NB4 (cell line): ENCODE data around the gene CDK5.

Source experiments
- MYC ChIP-seq: IDR thresholded peaks from 2 replicates; pipeline ENCODE4 v1.6.1; 2011; ENCODE audit warnings: low read depth, low read length
- POLR2A ChIP-seq: IDR thresholded peaks from 2 replicates; pipeline ENCODE4 v1.6.1; 2011; ENCODE audit warnings: mild to moderate bottlenecking; ENCODE audit not compliant: insufficient read length; ENCODE audit errors: extremely low read depth
- TF ChIP-seq, protein P1 (sequence below): IDR thresholded peaks from one replicate; pipeline ENCODE4 v1.5.1; 2012; ENCODE audit warnings: low read depth, low read length
- TF ChIP-seq, protein P2 (sequence below): IDR thresholded peaks from 2 replicates; pipeline ENCODE4 v1.6.1; 2011; ENCODE audit warnings: low read depth, low read length

GRCh38 chr7:151065516-151065915, 7.8 kb upstream of the CDK5 start:
- TF ChIP-seq, protein P1, sequence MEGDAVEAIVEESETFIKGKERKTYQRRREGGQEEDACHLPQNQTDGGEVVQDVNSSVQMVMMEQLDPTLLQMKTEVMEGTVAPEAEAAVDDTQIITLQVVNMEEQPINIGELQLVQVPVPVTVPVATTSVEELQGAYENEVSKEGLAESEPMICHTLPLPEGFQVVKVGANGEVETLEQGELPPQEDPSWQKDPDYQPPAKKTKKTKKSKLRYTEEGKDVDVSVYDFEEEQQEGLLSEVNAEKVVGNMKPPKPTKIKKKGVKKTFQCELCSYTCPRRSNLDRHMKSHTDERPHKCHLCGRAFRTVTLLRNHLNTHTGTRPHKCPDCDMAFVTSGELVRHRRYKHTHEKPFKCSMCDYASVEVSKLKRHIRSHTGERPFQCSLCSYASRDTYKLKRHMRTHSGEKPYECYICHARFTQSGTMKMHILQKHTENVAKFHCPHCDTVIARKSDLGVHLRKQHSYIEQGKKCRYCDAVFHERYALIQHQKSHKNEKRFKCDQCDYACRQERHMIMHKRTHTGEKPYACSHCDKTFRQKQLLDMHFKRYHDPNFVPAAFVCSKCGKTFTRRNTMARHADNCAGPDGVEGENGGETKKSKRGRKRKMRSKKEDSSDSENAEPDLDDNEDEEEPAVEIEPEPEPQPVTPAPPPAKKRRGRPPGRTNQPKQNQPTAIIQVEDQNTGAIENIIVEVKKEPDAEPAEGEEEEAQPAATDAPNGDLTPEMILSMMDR = no peak
- TF ChIP-seq POLR2A (no peak), MYC (no peak)
- TF ChIP-seq, protein P2, sequence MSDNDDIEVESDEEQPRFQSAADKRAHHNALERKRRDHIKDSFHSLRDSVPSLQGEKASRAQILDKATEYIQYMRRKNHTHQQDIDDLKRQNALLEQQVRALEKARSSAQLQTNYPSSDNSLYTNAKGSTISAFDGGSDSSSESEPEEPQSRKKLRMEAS = no peak
